ENCODE results near the gene NBEA. TPM values are rescaled to one million over a fixed set of nuclear protein-coding genes. Genes with fewer than 3 reads are reported as not detected.
A peak's percentile ranks its signal among the peaks of the same experiment; 100 is the strongest.

The NBEA gene
- total RNA-seq, 1 donor from 2014 or later: 0.18 TPM

DNA sequence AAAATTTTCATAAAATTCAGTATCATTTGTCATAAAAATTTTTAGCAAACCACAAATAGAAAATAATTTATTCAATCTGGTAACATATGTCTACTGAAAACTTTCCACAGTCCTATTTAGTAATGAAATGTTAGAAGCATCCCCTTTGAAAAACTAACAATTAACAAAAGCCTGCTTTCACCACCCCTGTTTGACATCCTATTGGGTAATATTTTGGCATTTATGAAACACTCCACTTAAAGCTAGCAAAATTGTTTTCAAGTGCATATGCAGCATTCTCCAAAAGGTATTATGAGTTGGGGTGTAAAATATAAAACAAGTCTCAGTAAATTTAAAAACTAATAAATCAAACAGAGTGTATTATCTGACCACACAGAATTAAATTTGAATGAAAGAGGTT, 189.4 kb downstream of the NBEA start:
- Mint-ChIP-seq H3K27me3 (ENCODE audit: insufficient read depth) (no peaks in the 10 kb centered on the region), H3K36me3 (ENCODE audit: low read depth) (no peaks in the 10 kb centered on the region)

GRCh38 chr13:35136585-35136984, 194.5 kb downstream of the NBEA start:
- no peak for DNase-seq (ENCODE audit: low spot score)
- no peaks in the 10 kb centered on the region for H3K27me3 Mint-ChIP-seq (ENCODE audit: insufficient read depth)
- H3K27ac Mint-ChIP-seq: no peak overlapping the region
- H3K36me3 Mint-ChIP-seq (ENCODE audit: low read depth): no peaks in the 10 kb centered on the region
- H3K4me3 Mint-ChIP-seq: no peak overlapping the region
- peaks cover 16% of the 10 kb centered on the region for H3K4me1 Mint-ChIP-seq (ENCODE audit: low read depth)
- intact Hi-C loops (cut with micrococcal nuclease): no loop called here
- no peaks in the 10 kb centered on the region for H3K9me3 Mint-ChIP-seq

More for the DNA sequence above, 189.4 kb downstream of the NBEA start:
- Mint-ChIP-seq H3K27ac (no peak overlapping the region), H3K4me1 (ENCODE audit: low read depth) (peaks cover 1% of the 10 kb centered on the region), H3K4me3 (no peak overlapping the region), H3K9me3 (no peaks in the 10 kb centered on the region)
- no peak for DNase-seq (ENCODE audit: low spot score)
- intact Hi-C loops (cut with micrococcal nuclease): no loop called here

DNA sequence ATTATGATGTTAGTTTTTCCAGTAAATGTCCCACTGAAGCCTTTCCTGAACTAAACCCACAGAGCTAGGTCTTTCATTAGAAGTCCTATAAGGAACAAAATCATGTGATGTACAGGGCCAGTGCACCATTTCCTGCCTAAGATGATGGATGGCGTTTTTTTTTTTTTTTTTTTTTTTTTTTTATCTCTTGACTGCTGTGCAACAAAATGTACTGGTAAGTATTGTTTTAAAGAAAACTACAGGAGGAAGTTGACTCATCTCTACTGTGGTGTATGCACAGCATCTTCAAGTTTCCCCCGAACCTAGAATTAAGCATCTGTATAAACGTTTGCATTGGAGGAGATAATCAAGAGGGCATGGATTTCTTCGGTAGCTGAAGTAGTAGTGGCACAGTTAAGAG, 197.5 kb downstream of the NBEA start:
- H3K9me3 Mint-ChIP-seq: no peaks in the 10 kb centered on the region
- peaks cover 16% of the 10 kb centered on the region for H3K4me1 Mint-ChIP-seq (ENCODE audit: low read depth)
- no peak overlapping the region for H3K4me3 Mint-ChIP-seq
- intact Hi-C loops (cut with micrococcal nuclease): no loop called here
- no peak overlapping the region for H3K27ac Mint-ChIP-seq
- H3K27me3 Mint-ChIP-seq (ENCODE audit: insufficient read depth): no peaks in the 10 kb centered on the region
- no peak for DNase-seq (ENCODE audit: low spot score)
- H3K36me3 Mint-ChIP-seq (ENCODE audit: low read depth): no peaks in the 10 kb centered on the region

DNA sequence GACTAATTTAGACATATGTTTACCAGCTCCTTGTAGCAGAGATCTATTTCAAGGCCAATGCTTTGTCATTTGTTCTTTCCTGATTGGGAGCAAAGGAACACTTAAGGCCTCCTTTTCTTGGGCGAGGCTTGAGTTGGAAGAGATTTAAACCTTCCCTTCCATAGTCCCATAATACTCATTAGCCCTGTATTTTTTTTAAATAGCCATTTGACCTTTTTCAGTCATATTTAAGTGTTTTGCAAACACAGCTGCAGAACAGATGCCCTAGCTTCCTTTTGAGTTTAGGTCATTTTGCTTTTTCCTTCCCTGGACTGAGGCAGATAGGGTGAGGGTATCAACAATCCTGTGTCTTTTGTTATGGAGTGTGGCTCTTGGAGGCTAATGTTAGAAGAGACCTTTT, 198.3 kb downstream of the NBEA start:
- Mint-ChIP-seq H3K4me3 (no peak overlapping the region), H3K27me3 (ENCODE audit: insufficient read depth) (no peaks in the 10 kb centered on the region), H3K36me3 (ENCODE audit: low read depth) (no peaks in the 10 kb centered on the region), H3K9me3 (no peaks in the 10 kb centered on the region), H3K4me1 (ENCODE audit: low read depth) (peaks cover 16% of the 10 kb centered on the region), H3K27ac (no peak overlapping the region)
- intact Hi-C loops (cut with micrococcal nuclease): no loop called here
- DNase-seq (ENCODE audit: low spot score): no peak

- H3K27me3 Mint-ChIP-seq (ENCODE audit: insufficient read depth): no peaks in the 10 kb centered on the region
- H3K27ac Mint-ChIP-seq: no peak overlapping the region
- intact Hi-C loops (cut with micrococcal nuclease): no loop called here
- DNase-seq (ENCODE audit: low spot score): no peak
- H3K36me3 Mint-ChIP-seq (ENCODE audit: low read depth): no peaks in the 10 kb centered on the region
- H3K4me3 Mint-ChIP-seq: no peak overlapping the region
- peaks cover 16% of the 10 kb centered on the region for H3K4me1 Mint-ChIP-seq (ENCODE audit: low read depth)
- no peaks in the 10 kb centered on the region for H3K9me3 Mint-ChIP-seq
These were observed 198.8 kb downstream of the NBEA start for GRCh38 chr13:35140831-35141230.

- Mint-ChIP-seq H3K4me1 (ENCODE audit: low read depth) (peaks cover 10% of the 10 kb centered on the region), H3K27me3 (ENCODE audit: insufficient read depth) (no peaks in the 10 kb centered on the region), H3K4me3 (no peak overlapping the region), H3K9me3 (no peaks in the 10 kb centered on the region), H3K27ac (no peak overlapping the region), H3K36me3 (ENCODE audit: low read depth) (no peaks in the 10 kb centered on the region)
- DNase-seq (ENCODE audit: low spot score): no peak
- intact Hi-C loops (cut with micrococcal nuclease): no loop called here
These were observed 201.1 kb downstream of the NBEA start for GRCh38 chr13:35143123-35143522.

DNA sequence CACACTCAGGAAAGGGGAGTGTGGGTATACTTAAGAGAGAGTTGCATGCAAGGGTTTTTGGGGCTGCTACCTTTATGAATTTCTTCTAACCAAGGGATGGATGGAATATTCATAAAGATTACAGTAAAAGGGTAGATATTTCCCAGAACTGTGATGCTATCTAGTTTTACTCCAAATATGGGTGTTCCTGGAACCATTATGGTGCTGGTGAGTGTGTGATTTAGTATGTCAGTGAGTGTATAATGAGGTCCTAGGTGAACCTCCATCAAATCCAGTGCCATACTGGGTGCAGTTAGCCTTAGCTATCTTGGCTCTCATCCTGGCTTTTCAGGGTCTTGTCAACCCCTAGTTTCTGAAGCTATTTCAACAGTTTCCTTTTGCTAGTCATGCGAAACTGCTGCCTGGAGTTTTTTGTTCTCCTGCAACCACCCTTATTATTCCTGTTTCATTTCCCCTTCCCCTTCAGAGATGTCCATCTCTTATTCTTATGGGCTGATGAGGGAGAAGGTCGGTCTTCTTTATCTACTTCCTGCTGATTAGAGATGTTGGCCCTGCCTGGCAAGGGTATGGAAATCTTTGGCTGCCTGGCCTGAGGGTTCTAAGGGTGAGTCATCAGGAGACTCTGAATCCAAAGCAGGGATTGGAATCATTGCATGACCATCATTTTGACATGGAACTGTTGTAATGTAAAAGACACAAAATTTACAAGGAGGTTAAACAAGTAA, 202.3 kb downstream of the NBEA start:
- DNase-seq (ENCODE audit: low spot score): no peak
- Mint-ChIP-seq H3K27ac (no peak overlapping the region), H3K36me3 (ENCODE audit: low read depth) (no peaks in the 10 kb centered on the region), H3K9me3 (no peaks in the 10 kb centered on the region), H3K27me3 (ENCODE audit: insufficient read depth) (no peaks in the 10 kb centered on the region), H3K4me1 (ENCODE audit: low read depth) (peaks cover 7% of the 10 kb centered on the region), H3K4me3 (no peak overlapping the region)
- intact Hi-C loops (cut with micrococcal nuclease): no loop called here

- DNase-seq (ENCODE audit: low spot score): no peak
- Mint-ChIP-seq H3K27me3 (ENCODE audit: insufficient read depth) (no peaks in the 10 kb centered on the region), H3K4me1 (ENCODE audit: low read depth) (no peaks in the 10 kb centered on the region), H3K36me3 (ENCODE audit: low read depth) (no peaks in the 10 kb centered on the region), H3K4me3 (no peak overlapping the region), H3K9me3 (no peaks in the 10 kb centered on the region), H3K27ac (no peak overlapping the region)
- intact Hi-C loops (cut with micrococcal nuclease): no loop called here
These were observed 204.6 kb downstream of the NBEA start for GRCh38 chr13:35146686-35147085.

DNA sequence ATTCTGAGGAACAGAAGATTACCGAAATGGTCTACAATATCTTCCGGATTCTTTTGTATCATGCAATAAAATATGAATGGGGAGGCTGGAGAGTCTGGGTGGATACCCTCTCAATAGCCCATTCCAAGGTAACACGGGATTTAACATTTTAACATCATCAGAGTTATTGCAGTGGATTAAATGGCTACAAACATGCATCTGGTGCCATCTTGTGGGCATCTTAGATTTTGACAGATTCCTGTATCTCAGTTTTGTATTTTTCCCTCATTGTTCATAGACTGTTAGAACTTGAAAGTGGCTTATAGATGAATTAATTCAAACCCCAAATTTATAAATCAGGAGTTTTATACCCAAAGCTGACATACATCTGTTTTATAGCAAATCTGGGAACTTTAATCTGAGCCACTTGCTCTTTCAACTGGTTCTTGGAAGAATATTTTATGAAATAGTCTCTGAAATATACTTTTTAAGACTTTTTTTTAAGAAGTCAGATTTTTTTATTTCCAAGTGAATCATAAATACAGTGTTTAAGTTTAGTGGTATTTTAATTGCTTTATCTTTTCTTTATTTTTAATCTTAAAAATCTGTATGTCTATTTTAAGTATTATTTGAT, 215.2 kb downstream of the NBEA start:
- intact Hi-C loops (cut with micrococcal nuclease): loop anchor here (1.0 to 5.0 kb wide), 3 partner anchors 213 to 1615 kb away; no protein-coding TSS in a partner anchor
- Mint-ChIP-seq H3K4me1 (ENCODE audit: low read depth) (peaks cover 12% of the 10 kb centered on the region), H3K4me3 (no peak overlapping the region), H3K9me3 (no peaks in the 10 kb centered on the region), H3K27ac (no peak overlapping the region), H3K36me3 (ENCODE audit: low read depth) (no peaks in the 10 kb centered on the region), H3K27me3 (ENCODE audit: insufficient read depth) (no peaks in the 10 kb centered on the region)
- DNase-seq (ENCODE audit: low spot score): no peak

DNA sequence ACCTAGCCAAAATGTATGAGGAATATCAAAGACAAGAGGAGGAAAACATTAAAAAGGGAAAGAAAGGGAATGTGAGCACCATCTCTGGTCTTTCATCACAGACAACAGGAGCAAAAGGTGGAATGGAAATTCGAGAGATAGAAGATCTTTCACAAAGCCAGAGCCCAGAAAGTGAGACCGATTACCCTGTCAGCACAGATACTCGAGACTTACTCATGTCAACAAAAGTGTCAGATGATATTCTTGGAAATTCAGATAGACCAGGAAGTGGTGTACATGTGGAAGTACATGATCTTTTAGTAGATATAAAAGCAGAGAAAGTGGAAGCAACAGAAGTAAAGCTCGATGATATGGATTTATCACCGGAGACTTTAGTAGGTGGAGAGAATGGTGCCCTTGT, 217.0 kb downstream of the NBEA start:
- Mint-ChIP-seq H3K4me3 (no peak overlapping the region), H3K9me3 (no peaks in the 10 kb centered on the region), H3K27ac (no peak overlapping the region), H3K36me3 (ENCODE audit: low read depth) (no peaks in the 10 kb centered on the region), H3K4me1 (ENCODE audit: low read depth) (peaks cover 17% of the 10 kb centered on the region), H3K27me3 (ENCODE audit: insufficient read depth) (no peaks in the 10 kb centered on the region)
- no peak for DNase-seq (ENCODE audit: low spot score)
- intact Hi-C loops (cut with micrococcal nuclease): loop anchor here (5.0 kb wide), 1 partner anchor 1617 kb away; no protein-coding TSS in a partner anchor

- H3K36me3 Mint-ChIP-seq (ENCODE audit: low read depth): no peaks in the 10 kb centered on the region
- no peaks in the 10 kb centered on the region for H3K9me3 Mint-ChIP-seq
- peaks cover 17% of the 10 kb centered on the region for H3K4me1 Mint-ChIP-seq (ENCODE audit: low read depth)
- H3K27me3 Mint-ChIP-seq (ENCODE audit: insufficient read depth): no peaks in the 10 kb centered on the region
- DNase-seq (ENCODE audit: low spot score): no peak
- intact Hi-C loops (cut with micrococcal nuclease): loop anchor here (5.0 to 10.0 kb wide), 3 partner anchors 1006 to 1934 kb away; no protein-coding TSS in a partner anchor
- H3K4me3 Mint-ChIP-seq: no peak overlapping the region
- no peak overlapping the region for H3K27ac Mint-ChIP-seq
These were observed 218.8 kb downstream of the NBEA start for GRCh38 chr13:35160896-35161295.

- DNase-seq (ENCODE audit: low spot score): no peak
- Mint-ChIP-seq H3K27me3 (ENCODE audit: insufficient read depth) (no peaks in the 10 kb centered on the region), H3K27ac (peak overlapping the region; percentile 74), H3K9me3 (no peaks in the 10 kb centered on the region), H3K4me3 (peak overlapping the region; percentile 2), H3K4me1 (ENCODE audit: low read depth) (peaks cover 17% of the 10 kb centered on the region), H3K36me3 (ENCODE audit: low read depth) (no peaks in the 10 kb centered on the region)
- intact Hi-C loops (cut with micrococcal nuclease): loop anchor here (5.0 to 10.0 kb wide), 3 partner anchors 1008 to 1935 kb away; no protein-coding TSS in a partner anchor
These were observed 220.3 kb downstream of the NBEA start for GRCh38 chr13:35162420-35162819.

DNA sequence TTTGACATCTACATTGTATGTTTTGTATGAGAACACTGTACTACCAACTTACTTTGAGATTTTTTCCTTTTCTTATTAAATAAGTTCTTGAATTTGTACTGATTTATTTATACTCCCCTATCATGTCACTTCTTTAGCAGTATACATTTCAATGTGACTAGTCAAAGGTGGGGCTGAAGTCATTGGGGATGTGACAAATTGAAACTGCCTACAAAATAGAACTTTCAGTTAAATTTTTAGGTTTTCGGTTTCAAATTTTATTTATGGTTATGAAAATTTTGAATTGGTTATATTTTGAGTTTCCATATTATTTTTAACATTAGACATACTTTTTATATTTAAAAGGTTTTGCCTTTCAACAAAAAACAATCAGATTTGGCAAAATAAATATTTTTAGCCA, 221.6 kb downstream of the NBEA start:
- no peak overlapping the region for H3K4me3 Mint-ChIP-seq
- no peaks in the 10 kb centered on the region for H3K27me3 Mint-ChIP-seq (ENCODE audit: insufficient read depth)
- no peaks in the 10 kb centered on the region for H3K9me3 Mint-ChIP-seq
- H3K27ac Mint-ChIP-seq: no peak overlapping the region
- DNase-seq (ENCODE audit: low spot score): no peak
- no peaks in the 10 kb centered on the region for H3K36me3 Mint-ChIP-seq (ENCODE audit: low read depth)
- intact Hi-C loops (cut with micrococcal nuclease): loop anchor here (2.0 to 10.0 kb wide), 5 partner anchors 1009 to 1936 kb away; no protein-coding TSS in a partner anchor
- H3K4me1 Mint-ChIP-seq (ENCODE audit: low read depth): peaks cover 17% of the 10 kb centered on the region
